GM12872 (cell line): ENCODE measurements around the gene BMP10.

ENCODE experiments used
- TF ChIP-seq, protein P1 (sequence below): IDR thresholded peaks from 3 replicates; pipeline ENCODE4 v1.5.1; 2011; ENCODE audit warnings: low read depth, mild to moderate bottlenecking, low read length, moderate library complexity; ENCODE audit not compliant: insufficient read depth

The BMP10 gene, protein sequence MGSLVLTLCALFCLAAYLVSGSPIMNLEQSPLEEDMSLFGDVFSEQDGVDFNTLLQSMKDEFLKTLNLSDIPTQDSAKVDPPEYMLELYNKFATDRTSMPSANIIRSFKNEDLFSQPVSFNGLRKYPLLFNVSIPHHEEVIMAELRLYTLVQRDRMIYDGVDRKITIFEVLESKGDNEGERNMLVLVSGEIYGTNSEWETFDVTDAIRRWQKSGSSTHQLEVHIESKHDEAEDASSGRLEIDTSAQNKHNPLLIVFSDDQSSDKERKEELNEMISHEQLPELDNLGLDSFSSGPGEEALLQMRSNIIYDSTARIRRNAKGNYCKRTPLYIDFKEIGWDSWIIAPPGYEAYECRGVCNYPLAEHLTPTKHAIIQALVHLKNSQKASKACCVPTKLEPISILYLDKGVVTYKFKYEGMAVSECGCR

DNA sequence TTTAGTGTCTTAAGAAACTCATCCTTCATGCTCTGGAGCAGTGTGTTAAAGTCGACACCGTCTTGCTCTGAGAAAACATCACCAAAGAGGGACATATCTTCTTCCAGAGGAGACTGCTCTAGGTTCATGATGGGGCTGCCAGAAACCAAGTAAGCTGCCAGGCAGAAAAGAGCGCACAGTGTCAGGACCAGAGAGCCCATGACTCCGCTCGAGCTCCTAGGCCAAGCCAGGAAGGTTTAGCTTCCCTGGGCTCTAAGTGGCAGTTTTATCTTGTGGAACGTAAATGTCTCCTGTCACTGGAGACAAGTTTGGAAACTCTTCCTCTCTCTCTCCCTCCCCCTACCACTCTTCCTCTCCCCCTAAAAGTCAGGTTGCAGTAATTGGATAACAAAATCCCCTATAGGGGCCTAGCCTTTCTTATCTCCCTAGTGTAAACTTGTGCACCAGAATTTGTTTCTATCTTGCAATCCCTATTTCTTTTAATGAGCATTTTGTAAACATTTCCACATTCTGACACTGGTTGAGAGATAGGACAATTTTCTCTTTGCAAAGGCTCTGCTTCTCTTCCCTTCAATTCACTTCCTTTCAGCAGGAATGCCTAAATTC, at the start of gene BMP10:
Gene BMP10, minus strand, starts transcription at position 239 of the 606 bp plus-strand sequence. Its CDS starts 39 bp downstream, at position 200.
- TF ChIP-seq, protein P1, sequence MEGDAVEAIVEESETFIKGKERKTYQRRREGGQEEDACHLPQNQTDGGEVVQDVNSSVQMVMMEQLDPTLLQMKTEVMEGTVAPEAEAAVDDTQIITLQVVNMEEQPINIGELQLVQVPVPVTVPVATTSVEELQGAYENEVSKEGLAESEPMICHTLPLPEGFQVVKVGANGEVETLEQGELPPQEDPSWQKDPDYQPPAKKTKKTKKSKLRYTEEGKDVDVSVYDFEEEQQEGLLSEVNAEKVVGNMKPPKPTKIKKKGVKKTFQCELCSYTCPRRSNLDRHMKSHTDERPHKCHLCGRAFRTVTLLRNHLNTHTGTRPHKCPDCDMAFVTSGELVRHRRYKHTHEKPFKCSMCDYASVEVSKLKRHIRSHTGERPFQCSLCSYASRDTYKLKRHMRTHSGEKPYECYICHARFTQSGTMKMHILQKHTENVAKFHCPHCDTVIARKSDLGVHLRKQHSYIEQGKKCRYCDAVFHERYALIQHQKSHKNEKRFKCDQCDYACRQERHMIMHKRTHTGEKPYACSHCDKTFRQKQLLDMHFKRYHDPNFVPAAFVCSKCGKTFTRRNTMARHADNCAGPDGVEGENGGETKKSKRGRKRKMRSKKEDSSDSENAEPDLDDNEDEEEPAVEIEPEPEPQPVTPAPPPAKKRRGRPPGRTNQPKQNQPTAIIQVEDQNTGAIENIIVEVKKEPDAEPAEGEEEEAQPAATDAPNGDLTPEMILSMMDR = no peak

DNA sequence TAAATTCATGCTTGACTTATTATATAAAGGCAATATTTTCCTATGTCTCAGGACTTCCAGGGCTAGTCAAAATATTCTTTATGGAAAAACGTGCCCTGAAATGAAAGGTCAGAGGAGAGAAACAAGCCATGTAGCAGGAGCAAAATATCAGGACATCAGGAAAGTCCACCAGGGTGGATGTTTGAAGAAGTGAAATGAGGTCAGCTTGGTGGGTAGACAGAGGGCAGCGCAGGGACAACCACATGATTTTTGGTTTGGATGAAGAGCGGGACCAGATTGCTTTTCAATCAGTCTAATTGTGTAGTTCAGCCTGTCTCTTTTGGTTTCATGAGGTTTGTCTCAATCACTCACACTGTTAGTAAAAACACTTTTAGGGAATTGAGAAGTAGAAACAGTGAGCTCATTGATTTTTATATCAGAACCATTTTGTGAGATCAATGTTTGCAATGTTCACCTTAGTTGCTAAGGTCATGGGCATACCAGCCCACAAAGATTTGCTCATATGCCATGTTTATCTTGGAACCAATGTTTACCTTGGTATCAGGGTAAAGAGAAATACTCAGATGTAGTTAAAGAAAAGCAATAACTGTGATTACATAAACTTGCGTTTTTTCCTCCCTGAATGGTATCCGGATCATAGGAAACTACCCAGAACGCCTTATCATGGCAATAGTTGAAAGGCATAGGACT, 49.4 kb upstream of the BMP10 start:
- TF ChIP-seq, protein P1 = no peak

DNA sequence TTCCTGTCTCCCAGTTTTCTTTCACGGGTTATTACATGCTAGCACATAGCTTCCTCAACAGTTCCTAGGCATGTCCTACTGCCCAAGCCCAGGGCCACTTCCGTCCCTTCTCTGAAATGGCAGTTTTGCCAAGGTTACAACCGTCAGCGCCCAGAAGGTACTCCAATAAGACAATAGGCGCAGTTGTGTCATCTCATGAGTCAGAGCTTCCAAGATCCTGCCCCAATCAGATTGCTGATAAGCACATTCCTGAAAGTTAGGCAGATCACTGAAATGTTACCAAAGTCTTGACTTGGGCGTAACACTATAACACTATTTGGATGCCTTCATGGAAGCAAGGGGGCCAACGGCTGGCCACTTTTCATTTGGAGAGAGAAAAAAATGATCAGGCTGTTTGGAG, 47.3 kb upstream of the BMP10 start:
- TF ChIP-seq, protein P1 = no peak

DNA sequence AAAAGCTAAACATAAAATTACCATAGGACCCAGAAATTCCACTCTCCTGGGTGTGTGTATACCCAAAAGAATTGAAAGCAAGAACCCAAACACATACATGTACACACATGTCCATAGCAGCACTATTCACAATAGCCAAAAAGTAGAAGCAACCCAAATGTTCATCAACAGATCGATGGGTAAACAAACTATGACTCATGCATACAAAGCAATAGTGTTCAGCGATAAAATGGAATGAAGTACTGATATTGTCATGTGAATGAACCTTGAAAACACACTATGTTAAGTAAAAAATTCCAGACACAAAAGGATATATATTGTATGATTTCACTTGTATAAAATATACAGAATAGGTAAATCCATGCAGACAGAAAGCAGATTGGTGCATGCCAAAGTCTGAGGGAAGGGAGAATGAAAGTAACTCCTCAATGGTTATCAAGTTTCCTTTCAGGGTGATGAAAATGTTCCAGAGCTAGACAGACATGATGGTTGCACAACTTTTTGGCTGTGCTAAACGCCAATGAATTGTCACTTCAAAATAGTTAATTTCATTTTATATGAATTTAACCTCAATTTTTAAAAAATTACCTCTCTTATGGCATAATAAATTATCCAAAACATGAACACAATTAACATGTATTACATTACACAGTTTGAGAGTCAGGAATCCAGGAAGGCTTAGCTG, 46.0 kb upstream of the BMP10 start:
- TF ChIP-seq, protein P1 = no peak

DNA sequence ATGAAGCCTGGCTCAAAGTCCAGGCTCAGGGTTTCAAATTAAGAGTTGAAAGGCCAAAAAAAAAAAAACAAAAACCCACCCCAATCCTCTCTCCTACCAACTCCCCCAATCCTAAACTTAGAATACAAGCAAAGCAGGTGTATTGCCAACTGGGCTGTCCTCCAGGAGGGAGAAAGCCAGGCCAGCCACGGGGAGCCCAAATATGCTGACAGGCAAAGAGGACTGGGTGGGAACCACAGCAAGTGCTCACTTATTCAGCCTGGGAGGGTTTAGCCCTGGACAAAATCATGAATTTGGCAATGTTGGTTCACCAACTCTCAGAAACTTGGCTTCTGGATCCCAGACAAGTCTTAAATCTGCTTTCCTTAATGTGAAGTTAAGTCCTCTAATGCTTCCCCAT, 45.0 kb upstream of the BMP10 start:
- TF ChIP-seq, protein P1 = no peak

DNA sequence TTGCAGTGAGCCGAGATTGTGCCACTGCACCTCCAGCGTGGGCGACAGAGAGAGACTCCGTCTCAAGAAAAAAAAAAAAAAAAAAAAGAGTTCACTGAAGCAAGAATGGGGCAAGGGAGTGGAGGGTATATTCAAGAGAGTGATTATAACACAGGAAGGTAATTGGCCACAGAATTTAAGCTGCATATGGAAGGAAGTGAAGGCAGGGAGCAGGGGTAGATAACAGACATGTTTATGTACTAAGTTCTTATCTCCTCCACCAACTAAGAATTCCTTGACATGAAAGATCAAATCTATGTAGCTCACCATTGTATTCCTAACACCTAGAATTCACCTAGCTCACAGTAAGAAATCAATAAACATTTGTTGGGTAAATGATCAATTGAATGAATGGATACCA, 44.2 kb upstream of the BMP10 start:
- TF ChIP-seq, protein P1 = no peak

DNA sequence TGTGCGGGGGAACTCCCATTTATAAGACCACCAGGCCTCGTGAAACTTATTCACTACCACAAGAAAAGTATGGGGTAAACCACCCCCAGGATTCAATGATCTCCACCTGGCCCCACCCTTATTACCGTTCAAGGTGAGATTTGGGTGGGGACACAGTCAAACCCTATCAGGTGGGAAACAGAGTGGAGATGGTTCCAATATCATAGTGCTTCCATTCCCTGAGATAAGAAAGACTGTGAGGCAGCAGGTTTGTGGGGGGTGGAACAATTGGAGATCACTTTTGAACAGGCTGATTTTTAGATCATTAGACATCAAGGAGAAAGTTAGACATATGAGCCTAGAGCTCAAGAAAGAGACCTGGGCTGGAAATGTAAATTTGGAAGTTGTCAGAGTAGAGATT, 42.2 kb upstream of the BMP10 start:
- TF ChIP-seq, protein P1 = no peak
